Measurements from ENCODE around the gene MAP3K9.
A peak's percentile ranks its signal among the peaks of the same experiment; 100 is the strongest.
"Not testable (repeated sequence)": the region's sequence is repeated elsewhere in the genome, so short reads cannot be mapped to it uniquely, and the experiment has no call there.

MAP3K9 gene

GRCh38 chr14:70708717-70709570 lies 100.4 kb downstream of the MAP3K9 start:
- DNase-seq (ENCODE audit: low read depth): no peak
- no peak for TF ChIP-seq CTCF (IDR thresholded peaks at IDR 0.05; ENCODE audit: control insufficient read depth, insufficient read depth, low read depth, low read length, missing control alignments)
- no peak overlapping the region for H3K4me3 ChIP-seq (ENCODE audit: control insufficient read depth, low read depth, low read length)

GRCh38 chr14:70707138-70708038 lies 101.9 kb downstream of the MAP3K9 start:
- no peak for TF ChIP-seq CTCF (IDR thresholded peaks at IDR 0.05; ENCODE audit: control insufficient read depth, insufficient read depth, low read depth, low read length, missing control alignments)
- H3K4me3 ChIP-seq (ENCODE audit: control insufficient read depth, low read depth, low read length): no peak overlapping the region
- peak; percentile 23 for DNase-seq (ENCODE audit: low read depth)

- no peak for DNase-seq (ENCODE audit: low read depth)
- no peak for TF ChIP-seq CTCF (IDR thresholded peaks at IDR 0.05; ENCODE audit: control insufficient read depth, insufficient read depth, low read depth, low read length, missing control alignments)
- no peak overlapping the region for H3K4me3 ChIP-seq (ENCODE audit: control insufficient read depth, low read depth, low read length)
Observed at GRCh38 chr14:70706177-70706576, 103.1 kb downstream of the MAP3K9 start.

- no peak overlapping the region for H3K4me3 ChIP-seq (ENCODE audit: control insufficient read depth, low read depth, low read length)
- no peak for TF ChIP-seq CTCF (IDR thresholded peaks at IDR 0.05; ENCODE audit: control insufficient read depth, insufficient read depth, low read depth, low read length, missing control alignments)
- no peak for DNase-seq (ENCODE audit: low read depth)
Observed at GRCh38 chr14:70704960-70705359, 104.4 kb downstream of the MAP3K9 start.

- DNase-seq (ENCODE audit: low read depth); H3K4me3 ChIP-seq (ENCODE audit: control insufficient read depth, low read depth, low read length): not testable (repeated sequence)
Observed at GRCh38 chr14:70703621-70704168, 105.6 kb downstream of the MAP3K9 start.

GRCh38 chr14:70702161-70702560 lies 107.2 kb downstream of the MAP3K9 start:
- DNase-seq (ENCODE audit: low read depth): no peak
- no peak for TF ChIP-seq CTCF (IDR thresholded peaks at IDR 0.05; ENCODE audit: control insufficient read depth, insufficient read depth, low read depth, low read length, missing control alignments)
- H3K4me3 ChIP-seq (ENCODE audit: control insufficient read depth, low read depth, low read length): no peak overlapping the region
